Activated CD4-positive, alpha-beta T cell treated with anti-CD3 and anti-CD28 coated beads, Interleukin-2, amount 50 U/mL, for 24 hours (primary cell): Measurements from ENCODE around the gene CMIP.

ENCODE experiments used
- DNase-seq, 2 donors: peaks; one replicate each; pipeline ENCODE4 v3.0.0-alpha.2; 2020; ENCODE audit warnings: low read depth in 1 of 2, low spot score in 1 of 2

CMIP gene

GRCh38 chr16:81709016-81709900 lies 264.6 kb downstream of the CMIP start:
- no peak for DNase-seq

- DNase-seq, result no peak
Observed at GRCh38 chr16:81710044-81710443, 265.4 kb downstream of the CMIP start.

GRCh38 chr16:81710596-81710995 lies 266.0 kb downstream of the CMIP start:
- no peak for DNase-seq

- no peak for DNase-seq
Observed at GRCh38 chr16:81711657-81712319, 267.2 kb downstream of the CMIP start.

- no peak for DNase-seq
Observed at GRCh38 chr16:81712681-81713080, 268.1 kb downstream of the CMIP start.

GRCh38 chr16:81713295-81713772 lies 268.7 kb downstream of the CMIP start:
- DNase-seq, result no peak

- no peak for DNase-seq
Observed at GRCh38 chr16:81713796-81714195, 269.2 kb downstream of the CMIP start.

- no peak for DNase-seq
Observed at GRCh38 chr16:81714583-81714982, 270.0 kb downstream of the CMIP start.

GRCh38 chr16:81715358-81716196 lies 271.0 kb downstream of the CMIP start:
- DNase-seq, result no peak

GRCh38 chr16:81716478-81717225 lies 272.0 kb downstream of the CMIP start:
- no peak for DNase-seq

GRCh38 chr16:81717662-81718189 lies 273.1 kb downstream of the CMIP start:
- no peak for DNase-seq

GRCh38 chr16:81718637-81719036 lies 274.0 kb downstream of the CMIP start:
- DNase-seq, result no peak

- no peak for DNase-seq
Observed at GRCh38 chr16:81719993-81720392, 275.4 kb downstream of the CMIP start.

- no peak for DNase-seq
Observed at GRCh38 chr16:81720973-81721906, 276.6 kb downstream of the CMIP start.

- DNase-seq, result peak in 1 of 2 donors; percentile 65
Observed at GRCh38 chr16:81723098-81723723, 278.6 kb downstream of the CMIP start.

- no peak for DNase-seq
Observed at GRCh38 chr16:81728435-81728834, 283.8 kb downstream of the CMIP start.

- no peak for DNase-seq
Observed at GRCh38 chr16:81729451-81729850, 284.8 kb downstream of the CMIP start.

GRCh38 chr16:81730090-81731051 lies 285.8 kb downstream of the CMIP start:
- peak; percentile 24 to 30 for DNase-seq
